HEK293 (cell line): Measurements from ENCODE around the gene SAMD4A.

Experiments used
- REPIN1 ChIP-seq: fragments of 450-650 bp; formaldehyde crosslinking; IDR thresholded peaks from 2 replicates; pipeline ENCODE4 v1.5.1; 2017; ENCODE audit warnings: missing biosample characterization, missing genetic modification characterization, low read depth
- YY1 ChIP-seq: fragments of 450-650 bp; formaldehyde crosslinking; IDR thresholded peaks from 2 replicates; pipeline ENCODE4 v1.5.1; 2018; ENCODE audit warnings: missing biosample characterization, missing genetic modification characterization
- ZBTB26 ChIP-seq: fragments of 450-650 bp; formaldehyde crosslinking; optimal IDR thresholded peaks from 2 replicates; pipeline ENCODE3; 2016; ENCODE audit warnings: missing biosample characterization, mild to moderate bottlenecking, missing genetic modification characterization
- ZNF221 ChIP-seq: fragments of 450-650 bp; formaldehyde crosslinking; IDR thresholded peaks from 2 replicates; pipeline ENCODE4 v1.5.1; 2017; ENCODE audit warnings: missing biosample characterization, missing genetic modification characterization, borderline replicate concordance
- ZNF423 ChIP-seq: fragments of 450-650 bp; formaldehyde crosslinking; IDR thresholded peaks from 2 replicates; pipeline ENCODE4 v1.5.1; 2016; ENCODE audit warnings: missing biosample characterization, missing genetic modification characterization
- ZNF555 ChIP-seq: fragments of 450-650 bp; formaldehyde crosslinking; conservative IDR thresholded peaks from 2 replicates; pipeline ENCODE4 v1.5.1; 2017; ENCODE audit warnings: missing biosample characterization, mild to moderate bottlenecking, missing genetic modification characterization, inconsistent platforms
- ZNF776 ChIP-seq: fragments of 450-650 bp; formaldehyde crosslinking; IDR thresholded peaks from 2 replicates; pipeline ENCODE4 v1.5.0; 2017; ENCODE audit warnings: missing biosample characterization, missing genetic modification characterization, borderline replicate concordance
- ZNF830 ChIP-seq: fragments of 450-650 bp; IDR thresholded peaks from 2 replicates; pipeline ENCODE4 v1.5.0; 2018; ENCODE audit warnings: missing biosample characterization, missing genetic modification characterization, low read depth, mild to moderate bottlenecking, moderate library complexity

GRCh38 chr14:54708161-54708560 is 141.2 kb downstream of the SAMD4A start:
- TF ChIP-seq ZNF221 (tag by site-specific recombination) (no peak), ZNF776 (tag by site-specific recombination) (no peak), YY1 (tag by site-specific recombination) (no peak), ZNF830 (tag by site-specific recombination) (no peak), ZNF423 (tag by site-specific recombination) (no peak), ZBTB26 (no peak), ZNF555 (tag by site-specific recombination) (no peak), REPIN1 (tag by site-specific recombination) (no peak)
